Measurements from ENCODE around the gene CCDC87. TPM values are rescaled to one million over a fixed set of nuclear protein-coding genes. Genes with fewer than 3 reads are reported as not detected.

Gene CCDC87
- total and polyA plus RNA-seq, 7 donors = 0.14 to 0.71 (median 0.22) TPM; not detected in 3

DNA sequence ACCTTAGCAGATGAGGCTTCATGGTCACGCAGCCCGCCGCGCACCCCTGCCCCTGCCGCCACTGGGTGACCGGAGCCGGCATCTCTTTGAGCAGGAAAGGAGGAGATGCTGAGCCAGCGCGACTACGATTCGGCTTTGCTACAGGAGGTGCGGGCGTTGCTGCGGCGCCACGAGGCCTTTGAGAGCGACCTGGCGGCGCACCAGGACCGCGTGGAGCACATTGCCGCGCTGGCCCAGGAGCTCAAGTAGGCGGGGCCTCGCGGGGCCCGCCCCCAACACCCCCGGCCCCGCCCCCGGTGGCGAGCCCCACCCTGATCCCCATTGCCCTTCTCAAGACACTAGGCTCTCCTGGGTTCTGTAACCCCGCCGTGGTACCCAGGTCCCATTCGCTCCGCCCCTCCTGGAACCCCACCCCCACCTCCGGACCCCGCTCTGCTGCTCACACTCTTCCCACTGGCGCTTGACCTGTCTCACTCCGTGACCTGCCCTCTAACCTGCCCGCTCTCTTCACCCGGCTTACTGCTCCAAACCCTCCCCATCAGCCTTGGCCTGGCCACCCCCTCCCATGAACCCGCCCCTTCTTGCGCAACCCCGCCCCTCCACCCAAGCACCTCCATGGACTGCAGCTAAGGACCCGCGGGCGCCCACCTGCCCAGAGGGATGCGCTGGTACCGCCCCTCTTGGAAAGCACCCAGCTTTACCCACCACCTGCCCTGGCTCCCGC lies 33.6 kb downstream of the CCDC87 start:
- Histone ChIP-seq H3K9me3 (no peaks in the 10 kb centered on the region), H3K36me3 (peaks cover 0 to 9% (median 2%) of the 10 kb centered on the region in 4 donors), H3K4me3 (peak overlapping the region in 2 of 4 donors; percentile 7 to 13), H3K27me3 (no peaks in the 10 kb centered on the region), H3K4me1 (peaks cover 0 to 14% (median 10%) of the 10 kb centered on the region in 4 donors), H3K27ac (no peak overlapping the region)
- peak; percentile 86 for DNase-seq
- intact Hi-C loops (cut with DNase I) = no loop called here
- 16 to 19% methylated on average over 50 of the region's 50 CpGs for WGBS, 2 donors
- TF ChIP-seq EP300 (IDR thresholded peaks at IDR 0.05) (no peak), CTCF (IDR thresholded peaks at IDR 0.05) (no peak), POLR2A (IDR thresholded peaks at IDR 0.05) (no peak), POLR2AphosphoS5 (IDR thresholded peaks at IDR 0.05) (no peak)

GRCh38 chr11:66557733-66558326 lies 35.0 kb downstream of the CCDC87 start:
- intact Hi-C loops (cut with DNase I) = no loop called here
- Histone ChIP-seq H3K4me3 (no peak overlapping the region), H3K36me3 (no peaks in the 10 kb centered on the region), H3K4me1 (peaks cover 0 to 14% (median 10%) of the 10 kb centered on the region in 4 donors), H3K27ac (no peak overlapping the region), H3K9me3 (no peaks in the 10 kb centered on the region), H3K27me3 (no peaks in the 10 kb centered on the region)
- 92 to 93% methylated on average over 24 of the region's 24 CpGs for WGBS, 2 donors
- DNase-seq = no peak
- TF ChIP-seq CTCF (IDR thresholded peaks at IDR 0.05) (no peak), EP300 (IDR thresholded peaks at IDR 0.05) (no peak), POLR2A (IDR thresholded peaks at IDR 0.05) (no peak)

- Histone ChIP-seq H3K27me3 (no peaks in the 10 kb centered on the region), H3K36me3 (no peaks in the 10 kb centered on the region), H3K27ac (no peak overlapping the region), H3K4me1 (peaks cover 0 to 14% (median 10%) of the 10 kb centered on the region in 4 donors), H3K4me3 (no peak overlapping the region), H3K9me3 (no peaks in the 10 kb centered on the region)
- TF ChIP-seq POLR2A (IDR thresholded peaks at IDR 0.05) (no peak), EP300 (IDR thresholded peaks at IDR 0.05) (no peak), POLR2AphosphoS5 (IDR thresholded peaks at IDR 0.05) (no peak), CTCF (IDR thresholded peaks at IDR 0.05) (no peak)
- 79 to 84% methylated on average over 7 of the region's 7 CpGs for WGBS, 2 donors
- no peak for DNase-seq
- intact Hi-C loops (cut with DNase I) = no loop called here
Observed at GRCh38 chr11:66556086-66556485, 36.8 kb downstream of the CCDC87 start.

DNA sequence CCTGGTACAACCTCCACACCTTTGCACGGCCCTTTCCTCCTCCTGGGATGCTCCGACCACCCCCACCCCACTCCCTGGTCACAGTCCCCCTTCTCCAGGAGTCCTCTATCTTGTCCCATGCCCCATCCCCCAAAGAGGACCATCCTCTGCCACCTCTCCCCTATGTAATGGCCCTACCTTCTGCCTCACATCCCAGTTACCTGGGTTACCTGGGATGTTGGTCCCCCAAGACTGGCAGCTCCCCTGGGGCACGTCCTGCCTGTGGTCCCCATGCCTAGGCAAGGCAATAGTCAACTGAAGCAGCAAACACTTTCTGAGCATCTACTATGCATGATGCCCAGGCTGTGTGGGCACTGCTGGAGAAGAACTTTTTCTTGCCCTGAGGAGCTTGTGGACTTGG lies 37.4 kb downstream of the CCDC87 start:
- no peak overlapping the region for H3K27ac ChIP-seq
- H3K4me1 ChIP-seq = peaks cover 0 to 14% (median 10%) of the 10 kb centered on the region in 4 donors
- no peaks in the 10 kb centered on the region for H3K27me3 ChIP-seq
- intact Hi-C loops (cut with DNase I) = no loop called here
- H3K9me3 ChIP-seq = no peaks in the 10 kb centered on the region
- 62 to 70% methylated on average over 3 of the region's 3 CpGs for WGBS, 2 donors
- DNase-seq = no peak
- H3K36me3 ChIP-seq = no peaks in the 10 kb centered on the region
- TF ChIP-seq EP300 (IDR thresholded peaks at IDR 0.05) (no peak), POLR2A (IDR thresholded peaks at IDR 0.05) (no peak), POLR2AphosphoS5 (IDR thresholded peaks at IDR 0.05) (no peak), CTCF (IDR thresholded peaks at IDR 0.05) (no peak)
- H3K4me3 ChIP-seq = no peak overlapping the region

Data from sigmoid colon (tissue), 7 donors.